Mucosa of descending colon (tissue), 3 donors: ENCODE data around the gene MRFAP1. TPM values are rescaled to one million over a fixed set of nuclear protein-coding genes. Genes with fewer than 3 reads are reported as not detected.
A peak's percentile ranks its signal among the peaks of the same experiment; 100 is the strongest.

Source experiments
- ATAC-seq: fragments of 200-7000 bp; cut with Tn5 transposase; one replicate; pipeline ENCODE4 v1.9.1; 2020; ENCODE audit warnings: mild to moderate bottlenecking, moderate library complexity
- DNase-seq, 3 donors: peaks; one replicate each; pipeline ENCODE4 v3.0.0-alpha.2; 2020
- H3K36me3 ChIP-seq: fragments of 200-600 bp; one replicate; pipeline ENCODE4 v1.8.0; 2021; ENCODE audit warnings: low read depth, mild to moderate bottlenecking
- H3K4me1 ChIP-seq: fragments of 200-600 bp; one replicate; pipeline ENCODE4 v1.8.0; 2021; ENCODE audit warnings: low read depth, mild to moderate bottlenecking
- H3K4me3 ChIP-seq: fragments of 200-600 bp; one replicate; pipeline ENCODE4 v1.8.0; 2021; ENCODE audit warnings: mild to moderate bottlenecking
- H3K9me3 ChIP-seq: fragments of 200-600 bp; one replicate; pipeline ENCODE4 v1.8.0; 2021; ENCODE audit warnings: mild to moderate bottlenecking
- CTCF ChIP-seq: fragments of 200-600 bp; IDR thresholded peaks from one replicate; pipeline ENCODE4 v1.8.0; 2022; ENCODE audit warnings: antibody characterized with exemption, mild to moderate bottlenecking
- intact Hi-C, 2 donors: fragments of 100-400 bp; cut with DNase I in 1 of 2; cut with micrococcal nuclease in 1 of 2; formaldehyde crosslinking; loops; one replicate each; pipeline versions ENCODE4 v1.11.0 to v1.11.1; 2022; cut with DNase I, micrococcal nuclease
- total RNA-seq, 3 donors: library from RNA; stranded (reverse); fragmentation: NEBNext Ultra II Directional in 2 of 3; extraction: Animal tissue kit (Norgen Biotek cat#: 25700) in 2 of 3; gene quantifications; one replicate each; pipeline versions ENCODE4 v1.2.1 to v1.2.4, GENCODE V29; 2021 to 2023
- donor health status: DM: no; HTN: no; CAD: no; lungs with moderate emphysema.
- donor health status: DM: no; HTN: no; CAD: no.
- donor health status: DM: no; HTN: yes; CAD: no.

Gene MRFAP1
- total RNA-seq, 3 donors from 2014 or later, result 115 to 244 (median 172) TPM

- no peaks in the 10 kb centered on the region for H3K4me1 ChIP-seq
- no peak overlapping the region for H3K4me3 ChIP-seq
- no peaks in the 10 kb centered on the region for H3K9me3 ChIP-seq
- intact Hi-C loops, result no loop called here
- DNase-seq, result no peak
- no peak for TF ChIP-seq CTCF
- ATAC-seq, result no peak
- H3K36me3 ChIP-seq, result no peaks in the 10 kb centered on the region
Measured at GRCh38 chr4:6618386-6619115, 21.9 kb upstream of the MRFAP1 start.

- DNase-seq (no peak), ATAC-seq (no peak)
- H3K4me3 ChIP-seq, result no peak overlapping the region
- H3K9me3 ChIP-seq, result no peaks in the 10 kb centered on the region
- no peak for TF ChIP-seq CTCF
- H3K4me1 ChIP-seq, result no peaks in the 10 kb centered on the region
- H3K36me3 ChIP-seq, result no peaks in the 10 kb centered on the region
- intact Hi-C loops, result no loop called here
Measured at GRCh38 chr4:6619116-6619465, 21.4 kb upstream of the MRFAP1 start.

GRCh38 chr4:6619466-6620255 lies 20.8 kb upstream of the MRFAP1 start:
- TF ChIP-seq CTCF, result no peak
- Histone ChIP-seq H3K4me3 (no peak overlapping the region), H3K9me3 (no peaks in the 10 kb centered on the region), H3K4me1 (no peaks in the 10 kb centered on the region), H3K36me3 (no peaks in the 10 kb centered on the region)
- DNase-seq, result peak in 1 of 3 donors; percentile 40
- no peak for ATAC-seq
- intact Hi-C loops, result no loop called here

- intact Hi-C loops, result no loop called here
- Histone ChIP-seq H3K4me3 (no peak overlapping the region), H3K4me1 (no peaks in the 10 kb centered on the region), H3K9me3 (no peaks in the 10 kb centered on the region), H3K36me3 (no peaks in the 10 kb centered on the region)
- DNase-seq (no peak), ATAC-seq (peak; percentile 13)
- TF ChIP-seq CTCF, result no peak
Measured at GRCh38 chr4:6620296-6620695, 20.2 kb upstream of the MRFAP1 start.

DNA sequence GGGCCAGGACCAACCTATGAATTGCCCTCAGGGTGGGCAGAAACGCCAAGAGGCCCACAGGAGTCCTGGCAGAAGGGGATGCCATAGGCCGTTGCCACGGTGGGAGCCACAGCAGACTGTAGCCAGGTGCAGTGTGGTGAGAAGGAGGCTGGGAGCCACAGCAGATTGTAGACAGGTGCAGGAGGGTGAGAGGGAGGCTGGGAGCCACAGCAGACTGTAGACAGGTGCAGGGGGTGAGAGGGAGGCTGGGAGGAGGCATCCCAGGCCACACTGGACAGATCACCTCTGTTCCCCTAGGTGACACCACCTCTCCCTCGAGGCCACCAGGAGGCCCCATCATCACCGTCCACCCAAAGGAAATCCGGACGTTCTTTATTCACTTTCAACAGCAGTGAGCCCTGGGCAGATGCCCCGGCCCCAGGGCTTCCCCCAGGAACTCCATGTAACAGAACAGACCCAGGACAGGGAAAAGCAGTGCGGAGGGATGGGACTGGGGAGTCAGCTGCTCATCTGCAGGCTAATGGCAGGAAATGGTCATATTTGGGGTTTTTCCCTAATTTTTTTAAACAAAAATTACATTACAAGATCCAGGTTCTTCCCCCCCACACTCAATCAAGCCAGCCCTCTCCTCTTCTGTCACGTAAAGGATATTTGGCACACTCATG lies 19.5 kb upstream of the MRFAP1 start:
- intact Hi-C loops, result no loop called here
- Histone ChIP-seq H3K4me3 (no peak overlapping the region), H3K36me3 (no peaks in the 10 kb centered on the region), H3K9me3 (no peaks in the 10 kb centered on the region), H3K4me1 (no peaks in the 10 kb centered on the region)
- no peak for TF ChIP-seq CTCF
- ATAC-seq (no peak), DNase-seq (no peak)
